WI38 (cell line): Measurements from ENCODE around the gene HOXD8.

Source experiments
- H3K4me3 ChIP-seq: 2 replicates; pipeline ENCODE4 v1.5.1; 2011; ENCODE audit warnings: low read depth, mild to moderate bottlenecking, control low read depth, low read length
- CTCF ChIP-seq: IDR thresholded peaks from 2 replicates; pipeline ENCODE4 v1.5.1; 2012; ENCODE audit warnings: low read depth, mild to moderate bottlenecking, control low read depth, low read length

Gene HOXD8

GRCh38 chr2:176101842-176102241, 27.7 kb upstream of the HOXD8 start:
- no peak overlapping the region for H3K4me3 ChIP-seq
- no peak for TF ChIP-seq CTCF

GRCh38 chr2:176102309-176102866, 27.1 kb upstream of the HOXD8 start:
- no peak overlapping the region for H3K4me3 ChIP-seq
- TF ChIP-seq CTCF, result no peak

GRCh38 chr2:176103194-176103593, 26.3 kb upstream of the HOXD8 start:
- no peak overlapping the region for H3K4me3 ChIP-seq
- TF ChIP-seq CTCF, result no peak

- H3K4me3 ChIP-seq, result no peak overlapping the region
- TF ChIP-seq CTCF, result no peak
Measured at GRCh38 chr2:176103742-176104315, 25.7 kb upstream of the HOXD8 start.

GRCh38 chr2:176104316-176105077, 25.0 kb upstream of the HOXD8 start:
- no peak overlapping the region for H3K4me3 ChIP-seq
- TF ChIP-seq CTCF, result no peak

- no peak overlapping the region for H3K4me3 ChIP-seq
Measured at GRCh38 chr2:176105078-176105729, 24.3 kb upstream of the HOXD8 start.

More at GRCh38 chr2:176105078-176105729, 24.3 kb upstream of the HOXD8 start:
- no peak for TF ChIP-seq CTCF
